C4-2B (cell line): ENCODE results near the gene OSBPL6.

Source experiments
- CTCF ChIP-seq: fragments of 450-650 bp; conservative IDR thresholded peaks from 2 replicates; pipeline ENCODE4 v1.5.1; 2017; ENCODE audit warnings: mild to moderate bottlenecking
- ZFX ChIP-seq: fragments of 450-650 bp; IDR thresholded peaks from 2 replicates; pipeline ENCODE4 v1.6.1; 2017

GRCh38 chr2:178317811-178318210 lies 123.5 kb downstream of the OSBPL6 start:
- TF ChIP-seq CTCF (no peak), ZFX (no peak)
